ENCODE data around the gene GOLGA5.
A peak's percentile ranks its signal among the peaks of the same experiment; 100 is the strongest.
"Not testable (repeated sequence)": the region's sequence is repeated elsewhere in the genome, so short reads cannot be mapped to it uniquely, and the experiment has no call there.

GOLGA5 gene, protein sequence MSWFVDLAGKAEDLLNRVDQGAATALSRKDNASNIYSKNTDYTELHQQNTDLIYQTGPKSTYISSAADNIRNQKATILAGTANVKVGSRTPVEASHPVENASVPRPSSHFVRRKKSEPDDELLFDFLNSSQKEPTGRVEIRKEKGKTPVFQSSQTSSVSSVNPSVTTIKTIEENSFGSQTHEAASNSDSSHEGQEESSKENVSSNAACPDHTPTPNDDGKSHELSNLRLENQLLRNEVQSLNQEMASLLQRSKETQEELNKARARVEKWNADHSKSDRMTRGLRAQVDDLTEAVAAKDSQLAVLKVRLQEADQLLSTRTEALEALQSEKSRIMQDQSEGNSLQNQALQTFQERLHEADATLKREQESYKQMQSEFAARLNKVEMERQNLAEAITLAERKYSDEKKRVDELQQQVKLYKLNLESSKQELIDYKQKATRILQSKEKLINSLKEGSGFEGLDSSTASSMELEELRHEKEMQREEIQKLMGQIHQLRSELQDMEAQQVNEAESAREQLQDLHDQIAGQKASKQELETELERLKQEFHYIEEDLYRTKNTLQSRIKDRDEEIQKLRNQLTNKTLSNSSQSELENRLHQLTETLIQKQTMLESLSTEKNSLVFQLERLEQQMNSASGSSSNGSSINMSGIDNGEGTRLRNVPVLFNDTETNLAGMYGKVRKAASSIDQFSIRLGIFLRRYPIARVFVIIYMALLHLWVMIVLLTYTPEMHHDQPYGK

DNA sequence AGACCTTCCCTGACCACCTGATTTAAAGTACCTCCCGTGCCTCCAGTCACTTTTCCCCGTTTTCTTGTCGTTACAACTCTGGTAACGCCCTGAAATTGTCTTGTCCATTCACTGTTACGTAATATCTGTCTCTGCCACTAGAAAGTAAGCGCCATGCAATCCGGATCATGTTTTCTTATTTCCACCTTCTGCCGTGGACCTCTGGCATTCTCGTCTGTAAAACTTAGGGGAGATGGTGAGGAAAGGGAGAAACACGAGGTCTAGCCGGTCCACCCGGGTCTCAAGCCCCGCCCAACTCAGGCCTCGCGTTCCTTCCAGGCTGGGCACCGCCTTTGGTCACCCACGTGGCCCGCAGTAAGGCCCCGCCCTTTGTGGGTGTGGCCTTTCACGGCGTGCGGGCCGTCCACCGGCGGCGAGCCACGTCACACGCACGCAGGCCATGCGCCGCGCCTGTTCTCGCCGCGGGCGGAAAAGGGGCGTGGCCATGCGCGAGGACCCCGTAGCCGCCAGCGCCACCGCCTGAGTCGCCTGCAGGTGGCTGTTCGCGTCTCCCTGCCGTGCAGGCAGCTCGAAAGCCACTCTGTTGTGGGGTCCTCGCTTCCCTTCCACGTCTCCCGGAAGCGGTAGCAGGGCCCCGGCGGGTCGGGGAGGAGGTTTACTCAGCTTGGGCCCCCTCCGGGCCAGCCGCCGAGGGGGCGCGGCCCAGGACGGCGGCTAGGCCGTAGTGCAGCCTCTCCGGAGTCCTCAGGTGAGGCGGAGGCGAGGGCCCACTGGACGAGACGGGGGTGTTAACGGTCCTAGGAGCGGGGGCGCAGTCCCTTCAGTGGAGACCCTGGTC is at the start of gene GOLGA5:
GOLGA5 (plus strand) TSS at position 597 of the 838 bp plus-strand sequence. CDS start 3,133 bp downstream, outside the sequence.
- peak; percentile 94 to 98 (median 96) for DNase-seq

DNA sequence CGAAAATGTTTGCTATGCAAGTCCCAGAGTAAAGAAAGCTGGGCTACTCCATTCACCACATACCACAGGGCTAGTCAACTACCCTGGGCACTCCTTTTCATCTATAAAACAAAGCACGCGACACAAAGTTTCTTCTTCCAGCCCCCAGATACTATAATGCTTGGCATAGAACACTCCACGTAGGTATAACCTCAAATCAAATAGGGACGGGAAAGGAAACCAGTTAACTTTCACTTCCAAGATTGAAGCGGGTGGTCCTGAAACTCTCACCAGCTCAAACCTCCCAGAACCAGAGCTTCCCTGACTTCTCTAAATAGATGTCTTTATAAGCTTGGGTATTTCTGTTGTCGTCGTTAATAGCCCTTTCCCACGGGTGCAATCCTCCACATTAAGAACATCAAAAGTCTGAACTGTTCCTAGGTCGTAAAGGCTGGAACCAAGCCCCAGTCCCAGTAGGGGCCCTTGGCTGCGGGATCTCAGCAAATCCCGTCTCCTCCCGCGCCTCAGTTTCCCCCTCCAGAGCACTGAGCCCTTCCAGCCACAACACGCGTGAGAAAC is 46.3 kb upstream of the GOLGA5 start:
- DNase-seq = no peak

DNA sequence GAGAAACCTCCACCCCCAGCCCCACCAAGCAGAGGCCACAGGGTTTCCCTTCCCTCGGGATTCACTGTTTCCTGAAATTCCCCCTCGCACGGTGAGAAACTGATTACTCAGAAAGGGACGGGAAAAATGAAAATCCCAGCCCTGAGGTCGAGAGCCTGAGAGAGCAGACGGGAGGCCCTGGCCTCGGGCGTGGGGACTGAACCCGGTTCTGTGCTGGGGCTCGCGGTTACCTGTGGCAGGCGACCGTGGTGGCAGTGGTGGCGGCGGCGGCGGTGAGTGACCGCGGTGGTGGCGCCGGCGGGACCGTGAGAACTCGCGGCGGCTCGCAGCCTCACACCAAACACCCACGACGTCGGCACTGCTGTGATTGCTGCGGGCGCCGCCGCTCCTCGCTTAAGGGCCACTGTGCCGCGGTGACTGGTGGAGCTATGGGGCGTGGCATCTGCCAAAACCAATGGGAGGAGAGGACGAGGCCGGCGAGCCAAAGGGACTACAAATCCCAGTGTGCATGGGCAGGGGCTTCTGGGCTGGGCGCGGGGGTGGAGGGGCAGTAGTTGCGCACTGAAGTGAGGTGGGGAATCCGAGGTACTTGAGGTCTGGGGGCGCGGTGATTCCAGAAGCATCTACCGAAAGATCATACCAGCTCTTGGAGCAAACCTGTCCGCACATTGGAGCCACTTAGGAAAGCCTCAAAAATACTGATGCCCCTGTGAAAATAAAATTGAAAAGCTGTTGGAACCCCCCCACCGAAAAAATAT is 45.7 kb upstream of the GOLGA5 start, which contains the start of gene LGMN:
LGMN (minus strand) TSS at position 369 of the 758 bp plus-strand sequence. CDS start 15,841 bp downstream, outside the sequence.
- DNase-seq = peak; percentile 53 to 73 (median 66)

DNA sequence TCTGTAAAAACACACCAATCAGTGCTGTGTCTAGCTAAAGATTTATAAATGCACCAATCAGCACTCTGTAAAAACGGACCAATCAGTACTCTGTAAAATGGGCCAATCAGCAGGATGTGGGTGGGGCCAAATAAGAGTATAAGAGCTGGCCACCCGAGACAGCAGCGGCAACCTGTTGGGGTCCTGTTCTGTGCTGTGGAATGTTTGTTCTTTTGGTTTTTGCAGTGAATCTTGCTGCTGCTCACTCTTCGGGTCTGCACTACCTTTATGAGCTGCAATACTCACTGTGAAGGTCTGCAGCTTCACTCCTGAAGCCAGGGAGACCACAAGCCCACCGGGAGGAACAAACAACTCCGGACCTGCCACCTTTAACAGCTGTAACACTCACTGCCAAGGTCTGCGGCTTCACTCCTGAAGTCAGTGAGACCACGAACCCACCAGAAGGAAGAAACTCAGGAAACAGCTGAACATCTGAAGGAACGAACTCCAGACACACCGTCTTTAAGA is 43.8 kb upstream of the GOLGA5 start:
- DNase-seq = peak in 1 of 4 experiments; percentile 9

DNA sequence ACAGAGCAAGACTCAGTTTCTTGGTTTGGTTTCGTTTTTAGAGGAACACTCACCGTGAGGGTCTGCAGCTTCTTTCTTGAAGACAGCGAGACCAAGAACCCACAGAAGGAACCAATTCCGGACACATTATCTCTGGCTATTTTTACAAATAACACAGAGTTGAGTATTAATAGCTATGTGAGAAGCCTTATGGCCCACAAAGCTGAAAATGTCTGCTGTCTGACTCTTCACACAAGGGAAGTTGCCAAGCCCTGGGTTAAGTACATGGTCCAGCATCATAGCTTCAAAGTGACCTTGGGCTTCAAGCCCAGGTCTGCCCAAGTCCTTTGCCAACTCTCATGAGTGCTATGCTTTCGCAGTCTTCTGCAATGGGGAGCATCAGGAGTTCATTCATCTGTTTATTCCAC is 43.1 kb upstream of the GOLGA5 start:
- no peak for DNase-seq

DNA sequence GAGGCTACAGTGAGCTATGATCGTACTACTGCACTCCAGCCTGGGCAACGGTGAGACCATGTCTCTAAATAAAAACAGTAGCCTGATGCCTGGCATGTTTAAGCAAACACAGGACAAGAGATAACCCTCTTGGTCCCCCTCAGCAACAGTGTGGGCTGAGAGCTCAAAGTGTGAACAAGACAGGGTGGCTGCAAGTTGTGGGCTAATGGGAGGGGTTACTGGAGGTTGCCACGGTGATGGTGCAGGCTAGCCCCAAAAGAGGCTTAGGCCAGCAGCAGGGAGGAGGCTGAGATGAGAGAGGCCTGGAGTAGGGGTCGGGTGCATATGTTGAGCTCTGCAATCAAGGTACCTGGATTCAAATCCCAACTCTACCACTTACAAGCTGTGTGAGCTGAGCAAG is 42.3 kb upstream of the GOLGA5 start:
- DNase-seq = no peak

DNA sequence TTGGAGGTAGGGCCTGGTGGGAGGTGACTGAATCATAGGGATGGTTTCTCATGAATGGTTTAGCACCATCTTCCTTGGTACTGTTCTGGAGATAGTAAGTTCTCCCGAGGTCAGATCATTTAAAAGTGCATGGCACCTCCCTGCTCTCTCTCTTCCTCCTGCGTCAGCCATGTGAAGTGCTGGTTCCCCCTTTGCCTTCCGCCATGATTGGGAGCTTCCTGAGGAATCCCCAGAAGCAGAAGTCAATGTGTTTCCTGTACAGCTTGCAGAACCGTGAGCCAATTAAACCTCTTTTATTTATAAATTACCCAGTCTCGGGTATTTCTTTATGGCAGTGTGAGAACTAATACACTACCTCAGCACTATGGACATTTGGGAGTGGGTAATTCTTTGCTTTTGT is 40.9 kb upstream of the GOLGA5 start:
- DNase-seq = no peak

DNA sequence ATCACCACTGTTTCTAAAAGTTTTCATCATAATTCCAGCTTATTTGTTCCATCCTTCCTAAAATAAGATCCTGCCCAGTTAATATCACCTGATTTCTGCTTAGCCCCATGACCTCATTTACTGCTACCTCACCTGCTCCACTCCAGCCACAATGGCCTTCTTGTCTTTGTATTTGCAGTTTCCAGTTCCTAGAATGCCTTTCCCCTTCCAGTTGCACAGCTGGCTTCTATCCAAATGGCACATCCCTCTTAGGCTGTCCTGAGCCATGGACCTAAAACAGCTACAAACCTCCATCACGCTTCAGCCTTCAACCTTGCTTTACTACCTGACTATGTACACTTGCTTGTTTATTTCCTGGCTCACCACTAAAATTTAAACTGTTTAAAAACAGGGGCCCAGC is 39.1 kb upstream of the GOLGA5 start:
- DNase-seq = no peak

DNA sequence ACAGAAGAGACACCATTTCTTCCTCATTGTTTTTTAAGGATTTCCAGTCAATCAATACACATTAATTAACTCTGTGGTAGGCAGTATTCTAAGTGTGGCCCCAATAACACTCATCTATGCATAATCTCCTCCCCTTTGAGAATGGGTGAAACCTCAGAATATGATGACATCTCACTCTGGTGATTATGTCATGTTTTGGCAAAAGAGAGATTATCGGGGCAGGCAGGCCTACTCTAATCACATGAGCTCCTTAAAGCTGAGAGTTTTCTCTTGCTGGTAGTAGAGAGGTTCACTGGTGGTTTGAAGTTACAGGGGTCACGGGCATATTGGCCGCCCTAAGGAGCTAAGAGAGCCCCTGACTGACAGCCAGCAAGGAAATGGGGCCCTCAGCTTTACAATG is 38.6 kb upstream of the GOLGA5 start:
- no peak for DNase-seq

DNA sequence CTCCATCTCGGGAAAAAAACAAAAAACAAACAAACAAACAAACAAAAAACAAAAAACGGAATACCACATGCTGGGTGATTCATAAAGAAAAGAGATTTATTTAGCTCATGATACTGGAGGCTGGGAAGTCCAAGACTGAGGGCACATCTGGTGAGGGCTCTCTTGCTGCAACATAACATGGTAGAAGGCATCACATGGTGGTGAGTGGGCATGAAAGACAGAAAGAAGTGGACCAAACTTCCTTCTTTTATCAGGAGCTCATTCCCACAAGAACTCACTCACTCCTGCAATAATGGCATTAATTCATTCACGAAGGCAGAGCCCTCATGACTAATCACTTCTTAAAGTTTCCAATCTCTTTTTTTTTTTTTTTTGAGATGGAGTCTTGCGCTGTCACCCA is 37.7 kb upstream of the GOLGA5 start:
- DNase-seq = no peak

DNA sequence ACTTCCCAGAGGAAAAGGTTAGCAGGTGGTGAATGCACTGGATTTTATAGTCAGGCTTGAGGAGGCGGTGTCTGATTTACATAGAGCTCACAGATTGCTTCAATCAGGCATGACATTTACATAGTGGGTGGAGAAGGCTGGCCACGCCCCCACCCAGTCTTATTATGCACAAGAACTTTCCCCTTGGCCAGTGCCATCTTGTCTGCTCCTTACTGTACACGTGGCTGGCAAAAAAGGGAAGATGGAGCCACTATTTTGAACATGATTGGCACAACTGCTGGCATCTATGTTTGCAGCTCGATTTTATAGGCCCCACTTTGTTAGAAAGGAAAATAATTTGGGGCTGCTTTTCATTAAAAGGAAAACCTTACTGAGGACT is 34.8 kb upstream of the GOLGA5 start:
- DNase-seq = no peak

DNA sequence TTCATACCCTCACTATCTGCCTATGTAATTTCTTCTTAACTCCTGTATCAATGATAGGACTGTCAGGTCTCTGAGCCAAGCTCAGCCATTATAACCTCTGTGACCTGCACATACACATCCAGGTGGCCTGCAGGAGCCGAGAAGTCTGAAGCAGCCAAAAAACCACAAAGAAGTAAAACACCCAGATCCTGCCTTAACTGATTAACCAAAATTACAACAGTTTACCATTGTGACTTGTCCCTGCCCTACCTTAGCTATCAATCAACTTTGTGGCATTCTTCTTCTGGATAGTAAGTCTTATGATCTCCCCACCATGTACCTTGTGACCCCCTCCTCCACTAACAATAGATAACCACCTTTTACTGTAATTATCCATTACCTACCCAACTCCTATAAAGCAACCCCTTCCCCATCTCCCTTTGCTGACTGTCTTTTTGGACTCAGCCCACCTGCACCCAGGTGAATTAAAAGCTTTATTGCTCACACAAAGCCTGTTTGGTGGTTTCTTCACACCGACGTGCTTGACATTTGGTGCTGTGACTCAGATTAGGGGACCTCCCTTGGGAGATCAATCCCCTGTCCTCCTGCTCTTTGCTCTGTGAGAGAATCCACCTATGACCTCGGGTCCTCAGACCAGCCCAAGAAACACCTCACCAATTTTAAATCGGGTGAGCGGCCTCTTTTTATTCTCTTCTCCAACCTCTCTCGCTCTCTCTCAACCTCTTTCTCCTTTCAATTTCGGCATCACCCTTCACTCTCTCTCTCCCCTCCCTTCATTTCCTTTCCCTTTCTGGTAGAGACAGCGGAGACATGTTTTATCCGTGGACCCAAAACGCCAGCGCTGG is 34.2 kb upstream of the GOLGA5 start:
- no peak for DNase-seq

DNA sequence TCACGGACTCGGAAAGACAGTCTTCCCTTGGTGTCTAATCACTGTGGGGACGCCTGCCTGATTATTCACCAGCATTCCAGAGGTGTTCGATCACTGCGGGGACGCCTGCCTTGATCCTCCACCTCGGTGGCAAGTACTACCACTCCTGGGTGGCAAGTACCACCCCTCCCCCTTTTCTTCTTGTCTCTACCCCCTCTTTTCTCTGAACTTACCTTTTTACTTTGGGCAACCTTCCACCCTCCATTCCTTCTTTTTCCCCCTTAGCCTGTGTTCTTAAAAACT is 33.6 kb upstream of the GOLGA5 start:
- DNase-seq = no peak

DNA sequence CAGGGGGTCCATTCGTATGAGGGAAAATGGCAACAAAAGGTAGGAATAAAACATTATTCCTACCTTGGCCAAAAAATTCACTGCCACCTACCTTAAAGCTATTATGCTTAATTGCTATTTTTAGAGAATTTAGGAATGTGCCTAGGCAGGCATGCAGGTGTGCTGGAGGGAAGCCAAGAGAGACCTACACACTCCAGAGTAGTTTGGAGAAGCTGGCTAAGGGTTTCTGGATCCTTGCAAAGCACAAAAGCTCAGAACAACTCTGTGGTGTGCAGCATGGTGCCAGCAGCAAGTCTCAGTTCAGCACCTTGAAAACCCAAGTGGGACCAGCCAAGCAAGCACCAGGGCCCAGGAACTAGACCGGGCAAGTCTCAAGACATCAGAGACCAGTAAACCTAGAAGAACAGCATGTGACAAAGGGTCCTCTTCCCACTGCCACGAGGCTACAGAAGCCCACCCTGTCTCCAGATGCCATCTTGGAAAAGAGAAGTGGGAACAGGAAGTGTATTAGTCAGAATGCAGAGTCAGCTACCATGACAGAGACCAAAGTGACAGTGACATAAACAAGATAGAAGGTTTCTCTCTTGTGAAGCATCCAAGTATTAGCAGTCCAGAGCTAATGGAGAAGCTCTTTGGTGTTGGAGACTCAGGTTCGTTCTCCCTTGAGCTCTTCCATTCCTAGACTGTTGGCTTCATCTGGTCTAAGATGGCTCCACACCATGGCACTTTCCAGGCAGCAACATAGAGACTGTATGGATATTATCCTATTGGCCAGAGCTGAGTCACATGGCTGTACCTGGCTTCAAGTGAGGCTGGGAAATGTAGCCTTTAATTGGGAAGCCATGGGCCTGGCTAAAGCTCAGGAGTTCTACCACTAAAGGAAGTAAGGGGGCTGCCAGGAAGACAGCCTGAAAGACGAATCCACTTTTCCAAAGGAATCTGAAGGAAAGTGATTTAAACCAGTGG is 30.2 kb upstream of the GOLGA5 start:
- DNase-seq = not testable (repeated sequence)

DNA sequence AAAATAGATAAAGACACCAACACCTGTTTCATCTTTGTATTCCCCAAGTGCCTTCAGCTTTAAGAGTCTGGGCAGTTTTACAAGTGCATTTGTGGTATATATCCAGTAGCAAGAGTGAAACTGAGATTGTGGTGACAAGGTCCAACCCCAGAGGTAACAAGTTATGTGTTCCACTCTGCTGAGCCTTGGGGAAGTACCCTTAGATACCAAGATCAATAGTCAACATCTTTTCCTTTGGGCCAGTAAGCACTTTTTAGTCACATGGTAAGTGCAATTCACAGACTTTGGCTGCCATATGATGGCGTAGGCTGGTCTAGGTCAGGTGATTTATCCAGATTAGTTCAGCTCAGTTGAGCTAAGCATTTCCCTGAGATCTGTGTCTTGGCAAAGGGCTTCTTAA is 25.9 kb upstream of the GOLGA5 start:
- not testable (repeated sequence) for DNase-seq

DNA sequence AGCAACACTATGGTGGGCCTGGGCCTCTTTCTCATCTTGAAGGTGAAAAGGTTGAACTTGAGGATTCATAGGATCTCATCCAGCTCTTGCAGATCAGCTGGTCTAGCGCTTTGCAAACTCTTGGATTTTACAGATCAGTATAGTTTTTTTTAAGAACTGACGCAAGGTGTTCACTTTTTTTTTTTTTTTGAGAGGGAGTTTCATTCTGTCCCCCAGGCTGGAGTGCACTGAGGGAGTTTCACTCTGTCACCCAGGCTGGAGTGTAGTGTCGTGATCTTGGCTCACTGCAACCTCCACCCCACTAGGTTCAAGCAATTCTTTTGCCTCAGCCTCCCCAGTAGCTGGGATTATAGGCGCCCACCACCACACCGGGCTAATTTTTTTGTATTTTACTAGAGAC is 25.3 kb upstream of the GOLGA5 start:
- DNase-seq = no peak

DNA sequence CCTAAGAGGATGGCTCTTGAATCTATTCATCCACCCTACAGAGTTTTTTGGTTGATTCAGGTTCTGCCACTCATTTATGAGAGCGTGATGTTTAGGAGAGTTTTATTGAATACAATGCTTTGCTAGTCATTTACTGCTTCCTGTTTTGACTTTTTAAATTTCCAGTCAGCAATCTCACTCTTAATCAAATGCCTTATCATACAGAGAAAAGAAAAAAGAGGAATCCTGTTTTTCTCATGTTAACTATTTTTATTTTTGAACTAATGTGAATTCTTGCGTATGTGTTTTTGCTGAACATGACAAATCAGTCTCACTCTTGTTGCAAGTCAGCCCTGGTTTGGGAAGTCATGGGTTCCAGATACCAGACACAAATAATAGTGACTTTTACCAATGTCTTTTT is 23.6 kb upstream of the GOLGA5 start:
- no peak for DNase-seq

DNA sequence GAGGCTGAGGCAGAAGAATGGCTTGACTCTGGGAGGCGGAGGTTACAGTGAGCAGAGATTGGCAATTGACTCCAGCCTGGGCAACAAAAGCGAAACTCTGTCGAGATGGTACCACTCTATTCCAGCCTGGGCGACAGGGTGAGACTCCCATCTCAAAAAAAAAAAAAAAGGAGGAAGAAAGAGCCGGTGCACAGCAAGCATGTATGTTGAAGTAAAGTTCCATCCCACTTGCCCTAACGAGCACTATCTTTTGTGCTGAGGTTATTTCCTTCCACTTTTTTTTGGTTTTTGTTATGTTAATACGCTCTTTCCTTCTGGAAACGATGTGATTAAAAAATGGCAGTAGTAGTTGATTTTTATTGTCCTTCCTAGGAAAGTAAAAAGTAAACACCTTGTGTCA is 19.5 kb upstream of the GOLGA5 start:
- no peak for DNase-seq

DNA sequence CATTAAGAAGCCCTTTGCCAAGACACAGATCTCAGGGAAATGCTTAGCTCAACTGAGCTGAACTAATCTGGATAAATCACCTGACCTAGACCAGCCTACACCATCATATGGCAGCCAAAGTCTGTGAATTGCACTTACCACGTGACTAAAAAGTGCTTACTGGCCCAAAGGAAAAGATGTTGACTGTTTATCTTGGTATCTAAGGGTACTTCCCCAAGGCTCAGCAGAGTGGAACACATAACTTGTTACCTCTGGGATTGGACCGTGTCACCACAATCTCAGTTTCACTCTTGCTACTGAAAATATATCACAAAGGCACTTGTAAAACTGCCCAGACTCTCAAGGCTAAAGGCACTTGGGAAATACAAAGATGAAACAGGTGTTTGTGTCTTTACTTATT is 18.8 kb upstream of the GOLGA5 start:
- not testable (repeated sequence) for DNase-seq

All from activated CD4-positive, CD25-positive, alpha-beta regulatory T cell (primary cell).